Measurements from ENCODE around the gene SLC9A7. TPM values are rescaled to one million over a fixed set of nuclear protein-coding genes. Genes with fewer than 3 reads are reported as not detected.

The SLC9A7 gene
- total and polyA plus RNA-seq, 2 experiments from 2014 or later: 2.5 to 15.4 TPM

DNA sequence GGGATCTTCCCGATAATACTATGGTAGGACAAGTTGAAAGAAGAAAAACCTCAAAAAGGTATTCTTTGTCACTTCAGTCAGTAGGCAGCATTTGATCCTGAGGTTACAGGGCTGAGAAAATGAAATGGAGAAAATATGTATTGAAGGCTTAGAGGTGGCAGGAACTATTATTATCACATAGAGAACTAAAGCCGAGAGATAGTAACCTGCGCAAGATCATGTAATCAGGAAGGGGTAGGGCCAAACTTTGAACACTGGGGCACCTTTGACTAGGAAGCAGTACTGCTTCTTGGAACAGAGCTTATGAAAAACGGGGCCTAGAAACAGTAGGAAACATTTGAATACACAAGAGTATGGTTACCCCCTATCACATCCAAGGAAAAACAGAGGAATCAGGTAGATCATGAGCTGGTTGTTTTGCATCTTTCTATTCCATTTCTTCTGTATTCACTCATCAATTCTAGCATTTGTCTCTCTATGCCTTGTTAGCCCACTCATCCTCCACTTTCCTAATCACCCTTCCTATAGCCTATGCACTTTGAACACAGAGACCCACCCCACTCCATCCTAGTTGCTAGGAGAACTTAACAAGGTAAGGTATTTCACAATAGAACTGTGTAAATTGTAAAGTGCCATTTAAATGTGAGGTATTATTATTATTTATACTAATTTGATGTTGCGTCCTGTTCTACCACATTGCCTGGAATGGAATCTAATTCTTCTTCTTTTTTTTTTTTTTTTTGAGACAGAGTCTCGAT lies 34.6 kb upstream of the SLC9A7 start (continued):
- TF ChIP-seq ZNF462 (CRISPR knock-in tag; IDR thresholded peaks at IDR 0.05) (no peak), POLR2AphosphoS5 (IDR thresholded peaks at IDR 0.05; ENCODE audit: low read depth) (no peak), CREB1 (CRISPR knock-in tag; IDR thresholded peaks at IDR 0.05; ENCODE audit: low read depth) (no peak), ZNF331 (CRISPR knock-in tag; IDR thresholded peaks at IDR 0.05; ENCODE audit: low read depth) (no peak), EZH2 (IDR thresholded peaks at IDR 0.05; ENCODE audit: low read depth, unreplicated experiment) (no peak), EZH2phosphoT487 (IDR thresholded peaks at IDR 0.05; ENCODE audit: unreplicated experiment) (no peak), STAT1 (IDR thresholded peaks at IDR 0.05; ENCODE audit: unreplicated experiment) (no peak), NANOG (IDR thresholded peaks at IDR 0.05; ENCODE audit: borderline replicate concordance) (no peak)

- Mint-ChIP-seq H3K9me3 (no peaks in the 10 kb centered on the region), H3K27me3 (ENCODE audit: insufficient read depth, low read depth, poor library complexity) (no peaks in the 10 kb centered on the region), H3K4me3 (no peak overlapping the region), H3K4me1 (peaks cover 12% of the 10 kb centered on the region; the same call in 2 of the 3 replicates), H3K36me3 (ENCODE audit: low read depth) (no peaks in the 10 kb centered on the region), H3K27ac (no peak overlapping the region)
- H3K27ac ChIP-seq (ENCODE audit: low read depth): no peak overlapping the region
- no peak overlapping the region for H3K4me3 ChIP-seq
- no peaks in the 10 kb centered on the region for H4K20me1 ChIP-seq (replicated peaks; ENCODE audit: insufficient read depth)
- H3F3A ChIP-seq (replicated peaks; ENCODE audit: low read depth): no peaks in the 10 kb centered on the region
- ATAC-seq: no peak
- H3K4me1 ChIP-seq (ENCODE audit: insufficient read depth): peaks cover 7% of the 10 kb centered on the region; the same call in 1 of the 2 replicates
- H2AFZ ChIP-seq: no peak overlapping the region
- no peaks in the 10 kb centered on the region for H3K79me2 ChIP-seq (replicated peaks; ENCODE audit: insufficient read depth)
- DNase-seq (ENCODE audit: low spot score): no peak
- H3K36me3 ChIP-seq (ENCODE audit: insufficient read depth): no peaks in the 10 kb centered on the region
- no peak overlapping the region for H3K4me2 ChIP-seq
- no peaks in the 10 kb centered on the region for H3K9me2 ChIP-seq (ENCODE audit: insufficient read depth)
- no peaks in the 10 kb centered on the region for H3K27me3 ChIP-seq (ENCODE audit: insufficient read depth)
- TF ChIP-seq ZNF331 (CRISPR knock-in tag; IDR thresholded peaks at IDR 0.05; ENCODE audit: low read depth) (no peak), EZH2phosphoT487 (IDR thresholded peaks at IDR 0.05; ENCODE audit: unreplicated experiment) (no peak), NANOG (IDR thresholded peaks at IDR 0.05; ENCODE audit: borderline replicate concordance) (no peak), STAT1 (IDR thresholded peaks at IDR 0.05; ENCODE audit: unreplicated experiment) (no peak), CREB1 (CRISPR knock-in tag; IDR thresholded peaks at IDR 0.05; ENCODE audit: low read depth) (no peak), JUNB (IDR thresholded peaks at IDR 0.05; ENCODE audit: unreplicated experiment) (no peak), EZH2 (IDR thresholded peaks at IDR 0.05; ENCODE audit: low read depth, unreplicated experiment) (no peak), POLR2AphosphoS5 (IDR thresholded peaks at IDR 0.05; ENCODE audit: low read depth) (no peak), ZNF114 (CRISPR knock-in tag; IDR thresholded peaks at IDR 0.05) (no peak)
- TF ChIP-seq, protein P1, sequence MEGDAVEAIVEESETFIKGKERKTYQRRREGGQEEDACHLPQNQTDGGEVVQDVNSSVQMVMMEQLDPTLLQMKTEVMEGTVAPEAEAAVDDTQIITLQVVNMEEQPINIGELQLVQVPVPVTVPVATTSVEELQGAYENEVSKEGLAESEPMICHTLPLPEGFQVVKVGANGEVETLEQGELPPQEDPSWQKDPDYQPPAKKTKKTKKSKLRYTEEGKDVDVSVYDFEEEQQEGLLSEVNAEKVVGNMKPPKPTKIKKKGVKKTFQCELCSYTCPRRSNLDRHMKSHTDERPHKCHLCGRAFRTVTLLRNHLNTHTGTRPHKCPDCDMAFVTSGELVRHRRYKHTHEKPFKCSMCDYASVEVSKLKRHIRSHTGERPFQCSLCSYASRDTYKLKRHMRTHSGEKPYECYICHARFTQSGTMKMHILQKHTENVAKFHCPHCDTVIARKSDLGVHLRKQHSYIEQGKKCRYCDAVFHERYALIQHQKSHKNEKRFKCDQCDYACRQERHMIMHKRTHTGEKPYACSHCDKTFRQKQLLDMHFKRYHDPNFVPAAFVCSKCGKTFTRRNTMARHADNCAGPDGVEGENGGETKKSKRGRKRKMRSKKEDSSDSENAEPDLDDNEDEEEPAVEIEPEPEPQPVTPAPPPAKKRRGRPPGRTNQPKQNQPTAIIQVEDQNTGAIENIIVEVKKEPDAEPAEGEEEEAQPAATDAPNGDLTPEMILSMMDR (conservative IDR thresholded peaks at IDR 0.05; ENCODE audit: low read depth in 2 of 2): no peak
- TF ChIP-seq, protein P2, sequence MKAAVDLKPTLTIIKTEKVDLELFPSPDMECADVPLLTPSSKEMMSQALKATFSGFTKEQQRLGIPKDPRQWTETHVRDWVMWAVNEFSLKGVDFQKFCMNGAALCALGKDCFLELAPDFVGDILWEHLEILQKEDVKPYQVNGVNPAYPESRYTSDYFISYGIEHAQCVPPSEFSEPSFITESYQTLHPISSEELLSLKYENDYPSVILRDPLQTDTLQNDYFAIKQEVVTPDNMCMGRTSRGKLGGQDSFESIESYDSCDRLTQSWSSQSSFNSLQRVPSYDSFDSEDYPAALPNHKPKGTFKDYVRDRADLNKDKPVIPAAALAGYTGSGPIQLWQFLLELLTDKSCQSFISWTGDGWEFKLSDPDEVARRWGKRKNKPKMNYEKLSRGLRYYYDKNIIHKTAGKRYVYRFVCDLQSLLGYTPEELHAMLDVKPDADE (IDR thresholded peaks at IDR 0.05): no peak
These were observed 33.9 kb upstream of the SLC9A7 start for GRCh38 chrX:46792810-46793188.

Data from GM23338 (cell line).